HepG2 (cell line): ENCODE data around the gene LAMTOR2. TPM values are rescaled to one million over a fixed set of nuclear protein-coding genes. Genes with fewer than 3 reads are reported as not detected.

Source experiments
- ATAC-seq: fragments of 200-7000 bp; cut with Tn5 transposase; 3 replicates; pipeline ENCODE4 v1.9.1; 2020; ENCODE audit warnings: mild to moderate bottlenecking, moderate library complexity
- BruUV-seq: library from RNA; stranded (reverse); fragments of 400-500 nt; replicated peaks from 2 replicates; lab custom pipeline; 2021; lab: Mats Ljungman, UMichigan
- CTCF ChIA-PET: fragments of 300-600 bp; formaldehyde crosslinking; extraction: SDS; loops from one replicate; lab custom pipeline; 2021; ENCODE audit warnings: low total read pairs, inconsistent platforms, low intra/inter-chr PET ratio; lab: Yijun Ruan, JAX
- POLR2A ChIA-PET: fragments of 350-600 bp; sonication (Branson Sonifier 250); formaldehyde crosslinking; loops from one replicate; lab custom pipeline; 2020; ENCODE audit warnings: antibody characterized with exemption, inconsistent platforms; lab: Yijun Ruan, JAX
- DNase-seq: peaks from one replicate; pipeline ENCODE4 v3.0.0-alpha.2; 2015; ENCODE audit warnings: low spot score
- FAIRE-seq: peaks from 3 replicates; lab custom pipeline; 2011; peaks lifted over from hg19 to GRCh38; lab: Jason Lieb, UNC
- H2AFZ ChIP-seq: one replicate; pipeline ENCODE4 v1.6.1; 2011; ENCODE audit warnings: low read length, inconsistent platforms
- H3K27ac ChIP-seq: fragments of 300-600 bp; 3 replicates; pipeline ENCODE4 v1.8.0; 2011; ENCODE audit warnings: mixed run types, mild to moderate bottlenecking, mixed read lengths, low read length, inconsistent platforms; ENCODE audit not compliant: insufficient read depth; ENCODE audit errors: extremely low read length
- H3K27me3 ChIP-seq, 2 experiments: fragments of 200-600 bp in 1 of 2; 2 replicates in 1 of 2; 3 replicates in 1 of 2; pipeline versions ENCODE4 v1.6.0 to v1.8.0; 2011; ENCODE audit warnings: low read length in 2 of 2, mild to moderate bottlenecking in 2 of 2, moderate library complexity in 2 of 2, inconsistent platforms in 1 of 2; ENCODE audit not compliant: insufficient read depth in 2 of 2, control insufficient read depth in 1 of 2
- H3K36me3 ChIP-seq, 2 experiments: fragments of 200-600 bp in 1 of 2; replicated peaks in 1 of 2; 2 replicates in 1 of 2; 3 replicates in 1 of 2; pipeline versions ENCODE4 v1.5.1 to v1.8.0; 2011; ENCODE audit warnings: low read length in 2 of 2, inconsistent platforms in 1 of 2; ENCODE audit not compliant: insufficient read depth in 2 of 2, control insufficient read depth in 1 of 2
- H3K4me1 ChIP-seq: 2 replicates; pipeline ENCODE4 v1.5.1; 2012; ENCODE audit warnings: low read length, inconsistent platforms; ENCODE audit not compliant: insufficient read depth
- H3K4me2 ChIP-seq: 2 replicates; pipeline ENCODE4 v1.6.0; 2011; ENCODE audit warnings: low read depth, low read length, inconsistent platforms
- H3K4me3 ChIP-seq, 3 experiments: fragments of 200-600 bp in 1 of 3; sonication (generic), shearing (Covaris generic) in 1 of 3; replicated peaks in 1 of 3; 2 replicates each; pipeline ENCODE4 v1.5.1; 2011 to 2016; ENCODE audit warnings: low read length in 3 of 3, inconsistent platforms in 2 of 3, low read depth in 2 of 3, mild to moderate bottlenecking in 2 of 3, control low read depth in 1 of 3, mixed read lengths in 1 of 3; ENCODE audit not compliant: insufficient read depth in 1 of 3
- H3K79me2 ChIP-seq: one replicate; pipeline ENCODE4 v1.6.1; 2011; ENCODE audit warnings: low read length, inconsistent platforms; ENCODE audit not compliant: insufficient read depth
- H3K9ac ChIP-seq: 2 replicates; pipeline ENCODE4 v1.6.0; 2011; ENCODE audit warnings: mild to moderate bottlenecking, low read depth, low read length, inconsistent platforms; ENCODE audit not compliant: insufficient read depth
- H3K9me3 ChIP-seq: 2 replicates; pipeline ENCODE4 v1.5.1; 2012; ENCODE audit warnings: mild to moderate bottlenecking, low read length
- H4K20me1 ChIP-seq: 2 replicates; pipeline ENCODE4 v1.6.0; 2011; ENCODE audit warnings: inconsistent platforms, mild to moderate bottlenecking, low read length, moderate library complexity; ENCODE audit not compliant: insufficient read depth
- CCDC6 ChIP-seq: sonication (generic); formaldehyde crosslinking; IDR thresholded peaks from 2 replicates; pipeline ENCODE4 v1.8.1; 2022; ENCODE audit warnings: mild to moderate bottlenecking, missing genetic modification reagents, moderate library complexity
- NKX3-1 ChIP-seq: sonication (generic); formaldehyde crosslinking; IDR thresholded peaks from 2 replicates; pipeline ENCODE4 v1.5.0; 2020; ENCODE audit warnings: missing genetic modification reagents
- NR0B2 ChIP-seq: sonication (generic); formaldehyde crosslinking; IDR thresholded peaks from 2 replicates; pipeline ENCODE4 v1.4.0; 2020; ENCODE audit warnings: mild to moderate bottlenecking, missing genetic modification reagents
- SNAI1 ChIP-seq: sonication (generic); formaldehyde crosslinking; IDR thresholded peaks from 2 replicates; pipeline ENCODE4 v1.5.0; 2020; ENCODE audit warnings: mild to moderate bottlenecking, missing genetic modification reagents, borderline replicate concordance
- ZC3H13 ChIP-seq: sonication (generic); formaldehyde crosslinking; IDR thresholded peaks from 2 replicates; pipeline ENCODE4 v1.8.1; 2023; ENCODE audit warnings: mild to moderate bottlenecking, missing genetic modification reagents, moderate library complexity
- ZNF574 ChIP-seq: sonication (generic); formaldehyde crosslinking; IDR thresholded peaks from 2 replicates; pipeline ENCODE4 v1.4.0; 2020; ENCODE audit warnings: missing genetic modification reagents
- ZNF646 ChIP-seq: sonication (generic); formaldehyde crosslinking; IDR thresholded peaks from 2 replicates; pipeline ENCODE4 v1.9.0; 2021; ENCODE audit warnings: mild to moderate bottlenecking, missing genetic modification reagents
- WGBS: methylation state at CpG from one replicate; pipeline ENCODE4 v1.1.6; 2017; ENCODE audit warnings: low lambda C conversion rate; 5-methylcytosine and 5-hydroxymethylcytosine counted together
- in situ Hi-C: cut with HindIII; loops from 2 replicates; pipeline ENCODE4 v1.10.0; 2017; ENCODE audit warnings: low pct_unique_long_range_greater_than_20kb; ENCODE audit not compliant: extremely low pct_ligation_motif_present
- intact Hi-C: fragments of 100-400 bp; cut with micrococcal nuclease; formaldehyde crosslinking; loops from one replicate; pipeline ENCODE4 v1.10.0; 2022; ENCODE audit not compliant: unreplicated experiment
- polyA plus RNA-seq, 8 experiments: library from polyadenylated mRNA; depleted of rRNA in 3 of 8; stranded (reverse) in 7 of 8; unstranded in 1 of 8; fragments of >200 nt; fragmentation: Illumina TruSeq in 4 of 8; extraction: Trizol in 4 of 8; gene quantifications; 2 replicates each; pipeline versions ENCODE4 v1.2.1 to v1.2.3, GENCODE V29; 2011 to 2016; ENCODE audit warnings: low read depth in 4 of 8, missing spikeins in 1 of 8, mixed read lengths in 1 of 8; ENCODE audit not compliant: insufficient read depth in 1 of 8
- total RNA-seq, 5 experiments: library from RNA; depleted of rRNA; stranded (reverse); fragments of >200 nt; fragmentation: Illumina TruSeq; extraction: Trizol; gene quantifications; 2 replicates each; pipeline ENCODE4 v1.2.3, GENCODE V29; 2016; ENCODE audit warnings: low read depth in 1 of 5

LAMTOR2 gene
- total and polyA plus RNA-seq, 2 of the 13 experiments (the other 11 are each of a cell fraction or from before 2014, with no cell fraction given) = 36.5 to 66.4 TPM

GRCh38 chr1:156052862-156053767 lies 1.5 kb upstream of the LAMTOR2 start (continued):
- TF ChIP-seq ZNF646 (CRISPR knock-in tag) = 0 out of 2 replicates have a peak, but pooled peaks have one; percentile 43
- TF ChIP-seq, all 625 proteins: peak for 89

GRCh38 chr1:156053768-156054499 lies 648 bp upstream of the LAMTOR2 start, which contains the start of gene UBQLN4:
UBQLN4 (minus strand) TSS chr1:156053798; CDS start chr1:156053701, 97 bp downstream.
- POLR2A ChIA-PET = interaction anchor here (0.9 to 2.6 kb wide), 6 partner anchors 10 to 229 kb away, joined by 3 to 10 read pairs (median 4); partner anchors contain the start of genes PMF1 and SMG5
- ATAC-seq (peak; percentile 70), FAIRE-seq (peak; percentile 4), DNase-seq (peak; percentile 70)
- Histone ChIP-seq H3K9ac (peak within 1 kb of the TSS; percentile 98), H3K9me3 (no peaks in the 10 kb centered on the region), H3K27ac (peak within 1 kb of the TSS; percentile 100), H2AFZ (peak within 1 kb of the TSS; percentile 34), H3K36me3 (peaks cover 7 to 27% of the 10 kb centered on the region in 2 experiments; a peak in 4 of 5 replicates), H3K79me2 (peaks cover 18% of the 10 kb centered on the region), H3K4me3 (peak within 1 kb of the TSS; percentile 94 to 97 (median 96)), H4K20me1 (no peaks in the 10 kb centered on the region), H3K4me2 (peak within 1 kb of the TSS; percentile 99), H3K27me3 (no peaks in the 10 kb centered on the region; a peak in 1 of 5 replicates), H3K4me1 (peaks cover 27% of the 10 kb centered on the region)
- under 1% methylated on average over 38 of the region's 49 CpGs for WGBS
- intact Hi-C loops = no loop called here
- CTCF ChIA-PET = no interaction called here
- BruUV-seq = TSS peak; percentile 90
- in situ Hi-C loops = no loop called here
- TF ChIP-seq CCDC6 = 0 out of 2 replicates have a peak, but pooled peaks have one; percentile 29
- 0 out of 2 replicates have a peak, but pooled peaks have one; percentile 58 for TF ChIP-seq SNAI1
- peak; percentile 90 for TF ChIP-seq ZNF574 (CRISPR knock-in tag)
- TF ChIP-seq ZC3H13 (CRISPR knock-in tag) = 0 out of 2 replicates have a peak, but pooled peaks have one; percentile 0
- TF ChIP-seq NKX3-1 (CRISPR knock-in tag) = no peak
- TF ChIP-seq NR0B2 = no peak; the same call in 1 of the 2 replicates
